GM12878 (cell line): Measurements from ENCODE around the gene PRRT3. TPM values are rescaled to one million over a fixed set of nuclear protein-coding genes. Genes with fewer than 3 reads are reported as not detected.

ENCODE experiments used
- ATAC-seq: fragments of 200-7000 bp; cut with Tn5 transposase; 3 replicates; pipeline ENCODE4 v1.9.1; 2020; ENCODE audit warnings: mild to moderate bottlenecking, moderate library complexity
- BruUV-seq: library from RNA; stranded (reverse); fragments of 400-500 nt; replicated peaks from 2 replicates; lab custom pipeline; 2021; lab: Mats Ljungman, UMichigan
- CTCF ChIA-PET: fragments of 300-600 bp; sonication (Branson Sonifier 250); formaldehyde crosslinking; extraction: SDS; loops from one replicate; lab custom pipeline; 2021; ENCODE audit warnings: inconsistent platforms; lab: Yijun Ruan, JAX
- POLR2A ChIA-PET: fragments of 350-600 bp; formaldehyde crosslinking; extraction: SDS; loops from one replicate; lab custom pipeline; 2021; ENCODE audit warnings: inconsistent platforms; lab: Charles Lee
- RAD21 ChIA-PET: fragments of 300-600 bp; sonication (Branson Sonifier 250); formaldehyde crosslinking; loops from one replicate; lab custom pipeline; 2023; ENCODE audit warnings: antibody characterized with exemption; ENCODE audit not compliant: unreplicated experiment; lab: Charles Lee
- SMC1A ChIA-PET: fragments of 300-600 bp; sonication (Branson Sonifier 250); formaldehyde crosslinking; loops from one replicate; lab custom pipeline; 2023; ENCODE audit not compliant: unreplicated experiment, uncharacterized antibody; lab: Charles Lee
- DNase-seq: peaks from one replicate; pipeline ENCODE4 v3.0.0-alpha.2; 2011; ENCODE audit warnings: low read depth, low spot score
- FAIRE-seq: peaks from 3 replicates; lab custom pipeline; 2011; peaks lifted over from hg19 to GRCh38; lab: Jason Lieb, UNC
- H2AFZ ChIP-seq: 2 replicates; pipeline ENCODE4 v1.6.0; 2011; ENCODE audit warnings: low read depth, low read length, control low read depth; ENCODE audit not compliant: control insufficient read depth
- H3K27ac ChIP-seq: 2 replicates; pipeline ENCODE4 v1.5.1; 2011; ENCODE audit warnings: control low read depth; ENCODE audit not compliant: control insufficient read depth, insufficient read depth
- H3K27me3 ChIP-seq, 2 experiments: replicated peaks in 1 of 2; 2 replicates each; pipeline versions ENCODE4 v1.6.0 to v1.6.1; 2011; ENCODE audit warnings: low read length in 1 of 2; ENCODE audit not compliant: control insufficient read depth in 2 of 2, insufficient read depth in 2 of 2
- H3K36me3 ChIP-seq, 2 experiments: 2 replicates each; pipeline ENCODE4 v1.5.1; 2011; ENCODE audit warnings: low read length in 1 of 2; ENCODE audit not compliant: control insufficient read depth in 2 of 2, insufficient read depth in 2 of 2
- H3K4me1 ChIP-seq: 2 replicates; pipeline ENCODE4 v1.6.1; 2011; ENCODE audit warnings: mild to moderate bottlenecking, low read length, moderate library complexity, mixed read lengths; ENCODE audit not compliant: control insufficient read depth, insufficient read depth
- H3K4me2 ChIP-seq: 2 replicates; pipeline ENCODE4 v1.6.0; 2011; ENCODE audit warnings: control low read depth; ENCODE audit not compliant: control insufficient read depth, insufficient read depth
- H3K4me3 ChIP-seq: fragments of 200-600 bp; sonication (generic); 2 replicates; pipeline ENCODE4 v1.5.1; 2016
- H3K79me2 ChIP-seq: 2 replicates; pipeline ENCODE4 v1.6.0; 2011; ENCODE audit warnings: low read length; ENCODE audit not compliant: control insufficient read depth, insufficient read depth
- H3K9ac ChIP-seq: 2 replicates; pipeline ENCODE4 v1.8.0; 2011; ENCODE audit warnings: low read length, control low read depth, mixed read lengths; ENCODE audit not compliant: control insufficient read depth, insufficient read depth
- H3K9me3 ChIP-seq: replicated peaks from 3 replicates; pipeline ENCODE4 v1.5.1; 2011; ENCODE audit warnings: mild to moderate bottlenecking, low read length; ENCODE audit not compliant: control insufficient read depth, insufficient read depth
- H4K20me1 ChIP-seq: 2 replicates; pipeline ENCODE4 v1.6.0; 2011; ENCODE audit not compliant: control insufficient read depth, insufficient read depth
- EED ChIP-seq: sonication (generic); IDR thresholded peaks from 2 replicates; pipeline ENCODE4 v1.6.1; 2016; ENCODE audit warnings: antibody characterized with exemption, low read depth
- EGR1 ChIP-seq, 2 experiments: IDR thresholded peaks; 1 replicate in 1 of 2; 2 replicates in 1 of 2; pipeline ENCODE4 v1.6.1; 2011 to 2012; ENCODE audit warnings: low read depth in 2 of 2, low read length in 2 of 2, borderline replicate concordance in 1 of 2, mild to moderate bottlenecking in 1 of 2, moderate library complexity in 1 of 2
- IKZF1 ChIP-seq: fragments of 450-650 bp; conservative IDR thresholded peaks from 2 replicates; pipeline ENCODE4 v1.6.1; 2017; ENCODE audit warnings: antibody characterized with exemption, mild to moderate bottlenecking
- JUND ChIP-seq: IDR thresholded peaks from 2 replicates; pipeline ENCODE4 v1.6.1; 2012; ENCODE audit warnings: low read depth, mild to moderate bottlenecking, low read length, improper control_type of control experiment, moderate library complexity
- NR2C2 ChIP-seq: IDR thresholded peaks from 2 replicates; pipeline ENCODE4 v1.6.1; 2011; ENCODE audit warnings: borderline replicate concordance, low read depth; ENCODE audit not compliant: control insufficient read depth, insufficient read length
- POLR2A ChIP-seq: IDR thresholded peaks from 2 replicates; pipeline ENCODE4 v1.6.1; 2011; ENCODE audit warnings: low read depth, mild to moderate bottlenecking, low read length
- RCOR1 ChIP-seq: conservative IDR thresholded peaks from 2 replicates; pipeline ENCODE4 v1.6.1; 2012; ENCODE audit warnings: low read depth, low read length, improper control_type of control experiment
- RELB ChIP-seq: fragments of 450-650 bp; IDR thresholded peaks from 2 replicates; pipeline ENCODE4 v1.6.1; 2017; ENCODE audit warnings: low read depth, mild to moderate bottlenecking, moderate library complexity
- SUPT20H ChIP-seq: IDR thresholded peaks from 2 replicates; pipeline ENCODE4 v1.6.1; 2011; ENCODE audit warnings: low read depth, mild to moderate bottlenecking, low read length, moderate library complexity, borderline replicate concordance; ENCODE audit not compliant: control insufficient read depth
- WGBS: methylation state at CpG from one replicate; pipeline ENCODE4 v1.1.6; 2016; ENCODE audit warnings: low lambda C conversion rate; ENCODE audit not compliant: insufficient replicate concordance, insufficient coverage; ENCODE audit errors: missing lambda C conversion rate; 5-methylcytosine and 5-hydroxymethylcytosine counted together
- in situ Hi-C: fragments of 300-500 bp; cut with MboI; formaldehyde crosslinking; loops from 9 replicates; pipeline ENCODE4 v1.14.3; 2018; ENCODE audit warnings: mixed read lengths
- intact Hi-C: fragments of 100-400 bp; cut with micrococcal nuclease; formaldehyde crosslinking; loops from one replicate; pipeline ENCODE4 v1.14.2; 2022; ENCODE audit not compliant: unreplicated experiment
- polyA plus RNA-seq, 11 experiments: library from polyadenylated mRNA; depleted of rRNA in 4 of 11; unstranded in 6 of 11; stranded (reverse) in 5 of 11; fragments of >200 nt; fragmentation: Nextera tagmentation in 4 of 11; fragmentation: Illumina TruSeq in 1 of 11; extraction: Ambion mirVana in 4 of 11; extraction: Trizol in 1 of 11; gene quantifications; 1 replicate in 1 of 11; 2 replicates in 10 of 11; pipeline versions ENCODE4 v1.2.1 to v1.2.3, GENCODE V29; 2011 to 2016; ENCODE audit warnings: inconsistent platforms in 2 of 11, missing spikeins in 2 of 11, low read depth in 1 of 11
- total RNA-seq, 4 experiments: library from RNA; depleted of rRNA in 3 of 4; stranded (reverse); fragments of >200 nt in 3 of 4; fragmentation: Illumina TruSeq in 1 of 4; extraction: Trizol in 1 of 4; gene quantifications; 2 replicates each; pipeline versions ENCODE4 v1.2.1 to v1.2.3, GENCODE V29; 2013 to 2021

PRRT3 gene
- total and polyA plus RNA-seq, 10 of the 15 experiments (the other 5 are each of a cell fraction or from before 2014, with no cell fraction given) = 0.53 to 18.0 (median 7.1) TPM

DNA sequence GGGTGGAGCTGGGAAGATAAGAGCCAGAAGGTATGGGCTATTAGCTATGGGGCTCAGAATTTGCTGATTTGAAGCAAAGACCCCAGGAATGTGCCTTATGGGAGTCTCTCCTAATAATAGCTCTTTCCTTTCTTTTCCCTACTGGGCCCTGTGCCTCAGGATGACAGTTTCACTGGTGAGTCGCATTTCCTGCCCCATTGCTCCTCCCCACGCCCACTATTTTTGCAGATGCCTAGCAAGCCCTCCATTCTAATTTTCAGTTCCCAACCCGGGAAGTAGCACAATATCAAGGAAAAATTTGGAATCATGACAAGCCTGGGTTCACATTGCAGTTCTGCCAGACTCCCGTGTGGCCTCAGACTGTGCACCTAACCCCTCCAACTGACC is 49.0 kb downstream of the PRRT3 start:
- BruUV-seq = no TSS peak
- RAD21 ChIA-PET = interaction anchor here (0.9 kb wide), 1 partner anchor 18 kb away, joined by 3 read pairs; no protein-coding TSS in a partner anchor
- FAIRE-seq (no peak), DNase-seq (no peak), ATAC-seq (no peak)
- Histone ChIP-seq H3K36me3 (no peaks in the 10 kb centered on the region), H2AFZ (no peak overlapping the region), H3K4me1 (peaks cover 8% of the 10 kb centered on the region), H3K27me3 (no peaks in the 10 kb centered on the region), H3K9ac (no peak overlapping the region), H3K79me2 (no peaks in the 10 kb centered on the region), H4K20me1 (no peaks in the 10 kb centered on the region), H3K9me3 (no peaks in the 10 kb centered on the region), H3K27ac (no peak overlapping the region), H3K4me3 (no peak overlapping the region), H3K4me2 (no peak overlapping the region)
- CTCF ChIA-PET = interaction anchor here (1.6 kb wide), 1 partner anchor 29 kb away, joined by 7 read pairs; no protein-coding TSS in a partner anchor
- POLR2A ChIA-PET = interaction anchor here (0.9 to 2.8 kb wide), 3 partner anchors 11 to 29 kb away, joined by 3 to 7 read pairs (median 3); partner anchors contain the start of gene CIDEC
- TF ChIP-seq IKZF1 (peak; percentile 36; the same call in 1 of the 2 replicates), EGR1 (IDR thresholded peaks at IDR 0.05; ENCODE audit: borderline replicate concordance in 1 of 2, low read depth in 2 of 2, low read length in 2 of 2) (no peak), JUND (no peak), EED (0 out of 2 replicates have a peak, but pooled peaks have one; percentile 30)
- SMC1A ChIA-PET = interaction anchor here (2.0 kb wide), 1 partner anchor 14 kb away, joined by 7 read pairs; no protein-coding TSS in a partner anchor
- intact Hi-C loops = no loop called here
- in situ Hi-C loops = no loop called here
- 22% methylated on average over 4 of the region's 4 CpGs for WGBS

GRCh38 chr3:9902372-9903237 is 49.6 kb downstream of the PRRT3 start, which contains the start of gene IL17RE:
Gene IL17RE (plus strand): TSS chr3:9902848. CDS start chr3:9902933, 85 bp downstream.
- no TSS peak for BruUV-seq
- peak; percentile 10; the same call in 1 of the 3 replicates for ATAC-seq
- TF ChIP-seq RCOR1 = no peak
- TF ChIP-seq NR2C2 = no peak
- TF ChIP-seq POLR2A = no peak
- no peak for TF ChIP-seq SUPT20H
- TF ChIP-seq RELB = no peak
- TF ChIP-seq, all 136 proteins: peak for 0
- CTCF ChIA-PET = interaction anchor here (1.6 kb wide), 1 partner anchor 29 kb away, joined by 7 read pairs; no protein-coding TSS in a partner anchor
- H4K20me1 ChIP-seq = no peaks in the 10 kb centered on the region
- intact Hi-C loops = no loop called here
- POLR2A ChIA-PET = interaction anchor here (0.6 to 2.8 kb wide), 6 partner anchors 9 to 73 kb away, joined by 3 to 9 read pairs (median 4); partner anchors contain the start of gene CIDEC
- no peaks in the 10 kb centered on the region; a peak in 1 of 4 replicates for H3K36me3 ChIP-seq
- FAIRE-seq (no peak), DNase-seq (no peak)
- H3K9me3 ChIP-seq = no peaks in the 10 kb centered on the region
- no peaks in the 10 kb centered on the region for H3K27me3 ChIP-seq
- WGBS = 66% methylated on average over 13 of the region's 13 CpGs
- peaks cover 8% of the 10 kb centered on the region for H3K4me1 ChIP-seq
- SMC1A ChIA-PET = interaction anchor here (1.1 to 2.0 kb wide), 2 partner anchors 8 to 13 kb away, joined by 7 read pairs; no protein-coding TSS in a partner anchor
- in situ Hi-C loops = no loop called here
- no peak within 1 kb of the TSS for H3K9ac ChIP-seq
- H3K4me2 ChIP-seq = no peak within 1 kb of the TSS
- H3K79me2 ChIP-seq = no peaks in the 10 kb centered on the region
- RAD21 ChIA-PET = interaction anchor here (0.9 kb wide), 1 partner anchor 18 kb away, joined by 3 read pairs; no protein-coding TSS in a partner anchor
- peak within 1 kb of the TSS; percentile 48 for H2AFZ ChIP-seq
- no peak within 1 kb of the TSS for H3K4me3 ChIP-seq
- no peak within 1 kb of the TSS; the same call in 1 of the 2 replicates for H3K27ac ChIP-seq
